Esophagus mucosa (tissue), 1 donor: ENCODE results near the gene ROBO4. TPM values are rescaled to one million over a fixed set of nuclear protein-coding genes. Genes with fewer than 3 reads are reported as not detected.

ENCODE experiments used
- ATAC-seq: fragments of 200-7000 bp; cut with Tn5 transposase; one replicate; pipeline ENCODE4 v1.9.1; 2020
- total RNA-seq: library from RNA; stranded (reverse); gene quantifications from one replicate; pipeline ENCODE4 v1.2.4, GENCODE V29; 2023
- donor health status: DM: yes; HTN: yes; CAD: no.

The ROBO4 gene
- total RNA-seq = 2.3 TPM

- ATAC-seq = no peak
These were observed at the start of gene ROBO4 for GRCh38 chr11:124897674-124898262. Gene ROBO4, minus strand, starts transcription at chr11:124897865. Its CDS starts 70 bp downstream, at chr11:124897795.

- peak; percentile 11 for ATAC-seq
These were observed 49.1 kb upstream of the ROBO4 start for GRCh38 chr11:124946735-124947141.

GRCh38 chr11:124945826-124946225 lies 48.2 kb upstream of the ROBO4 start:
- ATAC-seq = no peak

- ATAC-seq = no peak
These were observed 46.9 kb upstream of the ROBO4 start for GRCh38 chr11:124944565-124944964.

GRCh38 chr11:124943741-124944140 lies 46.1 kb upstream of the ROBO4 start:
- ATAC-seq = no peak

- no peak for ATAC-seq
These were observed 45.6 kb upstream of the ROBO4 start for GRCh38 chr11:124943254-124943616.

- no peak for ATAC-seq
These were observed 45.0 kb upstream of the ROBO4 start for GRCh38 chr11:124942466-124943253.

- no peak for ATAC-seq
These were observed 44.0 kb upstream of the ROBO4 start for GRCh38 chr11:124941703-124942102.

GRCh38 chr11:124938970-124939369 lies 41.3 kb upstream of the ROBO4 start:
- ATAC-seq = no peak

- ATAC-seq = no peak
These were observed 40.6 kb upstream of the ROBO4 start for GRCh38 chr11:124938206-124938765.

- ATAC-seq = no peak
These were observed 39.8 kb upstream of the ROBO4 start for GRCh38 chr11:124937336-124937935.

GRCh38 chr11:124935548-124936514 lies 38.2 kb upstream of the ROBO4 start, which contains the start of gene HEPACAM:
Gene HEPACAM, minus strand, starts transcription at chr11:124936047. Its CDS starts 41 bp downstream, at chr11:124936006.
- ATAC-seq = no peak

GRCh38 chr11:124934862-124935547 lies 37.3 kb upstream of the ROBO4 start:
- ATAC-seq = no peak

GRCh38 chr11:124930799-124931198 lies 33.1 kb upstream of the ROBO4 start:
- no peak for ATAC-seq

- ATAC-seq = no peak
These were observed 31.4 kb upstream of the ROBO4 start for GRCh38 chr11:124928942-124929665.

GRCh38 chr11:124923296-124923695 lies 25.6 kb upstream of the ROBO4 start:
- no peak for ATAC-seq

GRCh38 chr11:124922831-124923230 lies 25.2 kb upstream of the ROBO4 start:
- ATAC-seq = no peak

GRCh38 chr11:124920870-124921609 lies 23.4 kb upstream of the ROBO4 start:
- ATAC-seq = peak; percentile 70

GRCh38 chr11:124920356-124920755 lies 22.7 kb upstream of the ROBO4 start:
- ATAC-seq = no peak

- no peak for ATAC-seq
These were observed 22.2 kb upstream of the ROBO4 start for GRCh38 chr11:124919898-124920297.
